Psoas muscle (tissue), 8 donors: ENCODE results near the gene DYNLL1. TPM values are rescaled to one million over a fixed set of nuclear protein-coding genes. Genes with fewer than 3 reads are reported as not detected.

Experiments used
- ATAC-seq, 4 donors: fragments of 200-7000 bp; cut with Tn5 transposase; one replicate each; pipeline ENCODE4 v1.9.1; 2020; ENCODE audit warnings: moderate library complexity in 3 of 4, mild to moderate bottlenecking in 2 of 4
- DNase-seq, 2 donors: peaks; one replicate each; pipeline ENCODE4 v3.0.0-alpha.2; 2020
- H3K27ac ChIP-seq: fragments of 200-600 bp; one replicate; pipeline ENCODE4 v1.8.0; 2022
- H3K27me3 ChIP-seq, 3 donors: fragments of 200-600 bp in 1 of 3; one replicate each; pipeline versions ENCODE4 v1.6.1 to v1.8.0; 2013 to 2022; ENCODE audit warnings: low read length in 2 of 3, mild to moderate bottlenecking in 2 of 3, moderate library complexity in 1 of 3; ENCODE audit not compliant: insufficient read depth in 3 of 3
- H3K36me3 ChIP-seq, 2 donors: fragments of 200-600 bp in 1 of 2; one replicate each; pipeline versions ENCODE4 v1.6.1 to v1.8.0; 2013 to 2022; ENCODE audit warnings: low read depth in 1 of 2, mild to moderate bottlenecking in 1 of 2, moderate library complexity in 1 of 2; ENCODE audit not compliant: insufficient read depth in 1 of 2
- H3K4me1 ChIP-seq: fragments of 200-600 bp; one replicate; pipeline ENCODE4 v1.8.0; 2022
- H3K4me3 ChIP-seq: fragments of 200-600 bp; one replicate; pipeline ENCODE4 v1.8.0; 2022; ENCODE audit warnings: mild to moderate bottlenecking
- H3K9me3 ChIP-seq: fragments of 200-600 bp; one replicate; pipeline ENCODE4 v1.8.0; 2022
- CTCF ChIP-seq: fragments of 200-600 bp; IDR thresholded peaks from one replicate; pipeline ENCODE4 v1.8.0; 2022; ENCODE audit warnings: antibody characterized with exemption
- WGBS, 3 donors: extraction: QIAGEN DNeasy Blood & Tissue Kit; methylation state at CpG; one replicate each; pipeline versions ENCODE4 v1.1.6 to v1.1.7; 2013; 5-methylcytosine and 5-hydroxymethylcytosine counted together
- intact Hi-C, 2 donors: fragments of 100-400 bp; cut with DNase I; formaldehyde crosslinking; loops; one replicate each; pipeline versions ENCODE4 v1.11.0 to v1.14.2; 2022
- polyA plus RNA-seq, 3 donors: library from polyadenylated mRNA; stranded (reverse); fragments of 200-250 nt; gene quantifications; one replicate each; pipeline ENCODE4 v1.2.3, GENCODE V29; 2013
- total RNA-seq, 4 donors: library from RNA; stranded (reverse); fragmentation: NEBNext Ultra II Directional in 2 of 4; extraction: Animal tissue kit (Norgen Biotek cat#: 25700) in 2 of 4; gene quantifications; one replicate each; pipeline versions ENCODE4 v1.2.1 to v1.2.4, GENCODE V29; 2021 to 2023
- donor health status: healthy with polysubstance abuse.
- donor health status: DM: no; HTN: no; CAD: no; lungs with moderate emphysema.
- donor health status: Bipolar disorder and iron deficiency.
- donor health status: healthy.
- donor health status: DM: yes; HTN: yes; CAD: no.
- donor health status: DM: no; HTN: no; CAD: no.
- donor health status: DM: no; HTN: no; CAD: no.
- donor health status: DM: yes; HTN: yes; CAD: no.

DYNLL1 gene
- total and polyA plus RNA-seq, 7 donors, result 30.1 to 155 (median 80.8) TPM

GRCh38 chr12:120470150-120470784, 25.6 kb upstream of the DYNLL1 start:
- intact Hi-C loops, result no loop called here
- 64 to 70% (median 65%) methylated on average over 26 of the region's 26 CpGs for WGBS, 3 donors
- no peak for ATAC-seq

DNA sequence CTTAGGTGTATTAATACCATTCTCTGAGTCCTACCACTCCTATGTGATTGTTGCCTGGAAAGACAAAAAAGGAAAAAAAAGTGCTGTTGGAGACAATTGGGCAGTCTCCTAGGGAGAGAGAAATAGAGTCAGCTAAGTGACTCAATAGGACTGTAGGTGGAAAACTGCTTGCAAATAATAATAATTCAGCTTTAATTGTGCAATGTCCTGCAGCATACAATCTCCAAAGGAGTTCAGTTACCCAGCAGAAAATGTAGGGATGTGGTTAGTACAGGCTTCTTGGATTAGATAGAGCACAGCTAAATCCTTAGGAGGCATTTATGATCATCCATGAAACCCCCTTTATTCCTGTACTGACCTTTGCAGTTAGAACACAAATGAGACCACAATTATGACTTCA, 23.4 kb upstream of the DYNLL1 start:
- H3K4me1 ChIP-seq, result peaks cover 10% of the 10 kb centered on the region
- ATAC-seq (no peak), DNase-seq (no peak)
- H3K27me3 ChIP-seq, result no peaks in the 10 kb centered on the region
- intact Hi-C loops, result no loop called here
- H3K4me3 ChIP-seq, result no peak overlapping the region
- H3K27ac ChIP-seq, result no peak overlapping the region
- peaks cover 0 to under 1% of the 10 kb centered on the region in 2 donors for H3K36me3 ChIP-seq
- no peak for TF ChIP-seq CTCF
- no peaks in the 10 kb centered on the region for H3K9me3 ChIP-seq

More at GRCh38 chr12:120470150-120470784, 25.6 kb upstream of the DYNLL1 start:
- TF ChIP-seq CTCF, result no peak
- DNase-seq, result no peak
- Histone ChIP-seq H3K27ac (peak overlapping the region; percentile 93), H3K27me3 (no peaks in the 10 kb centered on the region), H3K4me3 (peak overlapping the region; percentile 97), H3K9me3 (no peaks in the 10 kb centered on the region), H3K4me1 (peaks cover 20% of the 10 kb centered on the region), H3K36me3 (peaks cover 9 to 22% of the 10 kb centered on the region in 2 donors)

DNA sequence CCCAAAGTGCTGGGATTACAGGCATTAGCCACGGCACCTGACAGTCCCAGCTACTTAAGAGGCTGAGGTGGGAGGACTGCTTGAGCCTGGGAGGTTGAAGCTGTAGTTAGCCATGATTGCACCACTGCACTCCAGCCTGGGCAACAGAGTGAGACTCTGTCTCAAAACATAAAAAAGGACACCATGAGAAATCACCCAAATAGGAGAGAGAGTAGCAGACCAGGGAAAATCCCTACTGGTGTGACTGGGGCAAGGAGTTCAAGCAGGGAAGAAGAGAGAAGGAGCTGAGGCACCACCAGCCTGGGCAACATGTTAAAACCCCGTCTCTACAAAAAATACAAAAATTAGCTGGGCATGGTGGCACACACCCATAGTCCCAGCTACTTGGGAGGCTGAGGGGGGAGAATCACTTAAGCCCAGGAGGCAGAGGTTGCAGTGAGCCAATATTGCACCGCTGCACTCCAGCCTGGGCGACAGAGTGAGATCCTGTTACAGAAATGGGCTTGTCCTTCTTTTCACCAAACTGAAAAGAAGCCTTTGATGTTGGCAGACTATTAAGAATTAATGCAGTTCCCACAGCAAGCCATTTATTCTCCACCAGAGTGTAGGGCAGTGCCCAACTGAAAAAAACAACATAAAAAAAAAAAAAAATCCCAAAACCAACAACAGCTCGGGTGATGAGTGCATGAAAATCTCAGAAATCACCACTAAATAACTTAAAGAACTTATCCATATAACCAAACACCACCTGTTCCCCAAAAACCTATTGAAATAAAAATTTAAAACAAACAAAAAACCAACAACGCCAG, 21.9 kb upstream of the DYNLL1 start:
- WGBS, 3 donors, result 75 to 83% (median 75%) methylated on average over 6 of the region's 6 CpGs
- intact Hi-C loops, result no loop called here

DNA sequence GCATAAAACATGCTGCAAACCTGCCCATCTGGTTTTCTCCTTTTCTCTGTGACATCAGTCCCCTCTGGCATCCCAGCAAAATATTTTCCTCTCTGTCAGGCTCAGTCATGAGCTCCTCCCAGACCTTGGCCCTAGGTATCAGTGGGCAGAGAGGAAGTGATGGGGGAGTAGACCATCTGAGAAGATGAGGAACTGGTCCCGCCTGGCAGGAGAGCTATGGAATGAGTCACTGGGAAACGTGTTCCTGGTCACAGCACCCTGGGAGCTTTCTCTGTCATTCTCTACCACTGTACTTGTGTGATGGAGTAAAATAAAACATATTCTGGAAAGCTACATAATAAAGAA, 21.3 kb upstream of the DYNLL1 start:
- Histone ChIP-seq H3K36me3 (no peaks in the 10 kb centered on the region), H3K9me3 (no peaks in the 10 kb centered on the region), H3K4me1 (peaks cover 7% of the 10 kb centered on the region), H3K4me3 (no peak overlapping the region), H3K27me3 (no peaks in the 10 kb centered on the region), H3K27ac (no peak overlapping the region)
- no peak for TF ChIP-seq CTCF
- ATAC-seq, result no peak
- intact Hi-C loops, result no loop called here
- no peak for DNase-seq
- 31 to 44% (median 33%) methylated on average over 2 of the region's 2 CpGs for WGBS, 3 donors

More for the DNA sequence above, 21.9 kb upstream of the DYNLL1 start:
- Histone ChIP-seq H3K4me3 (no peak overlapping the region), H3K27ac (no peak overlapping the region), H3K27me3 (no peaks in the 10 kb centered on the region), H3K36me3 (no peaks in the 10 kb centered on the region), H3K4me1 (peaks cover 7% of the 10 kb centered on the region), H3K9me3 (no peaks in the 10 kb centered on the region)
- DNase-seq, result no peak
- ATAC-seq, result no peak
- no peak for TF ChIP-seq CTCF
